Effector CD8-positive, alpha-beta T cell (primary cell): ENCODE data around the gene FAM168A.
A peak's percentile ranks its signal among the peaks of the same experiment; 100 is the strongest.

Experiments
- DNase-seq: peaks from one replicate; lab custom pipeline; 2025; lab: John Stamatoyannopoulos, UW

The FAM168A gene

GRCh38 chr11:73388265-73389133 lies 209.4 kb downstream of the FAM168A start:
- DNase-seq: no peak

GRCh38 chr11:73387594-73388264 lies 210.2 kb downstream of the FAM168A start:
- no peak for DNase-seq

GRCh38 chr11:73386546-73386945 lies 211.4 kb downstream of the FAM168A start:
- no peak for DNase-seq

GRCh38 chr11:73386016-73386415 lies 211.9 kb downstream of the FAM168A start:
- DNase-seq: no peak

GRCh38 chr11:73384872-73385689 lies 212.8 kb downstream of the FAM168A start:
- no peak for DNase-seq

GRCh38 chr11:73384531-73384871 lies 213.4 kb downstream of the FAM168A start:
- no peak for DNase-seq

GRCh38 chr11:73384125-73384441 lies 213.8 kb downstream of the FAM168A start:
- no peak for DNase-seq

- no peak for DNase-seq
Observed at GRCh38 chr11:73383249-73384124, 214.4 kb downstream of the FAM168A start.

- DNase-seq: no peak
Observed at GRCh38 chr11:73382747-73383146, 215.2 kb downstream of the FAM168A start.

- no peak for DNase-seq
Observed at GRCh38 chr11:73382183-73382582, 215.7 kb downstream of the FAM168A start.

GRCh38 chr11:73381589-73381988 lies 216.3 kb downstream of the FAM168A start:
- no peak for DNase-seq

- DNase-seq: no peak
Observed at GRCh38 chr11:73380897-73381410, 217.0 kb downstream of the FAM168A start.

- no peak for DNase-seq
Observed at GRCh38 chr11:73380331-73380730, 217.6 kb downstream of the FAM168A start.

GRCh38 chr11:73379189-73379880 lies 218.6 kb downstream of the FAM168A start:
- DNase-seq: no peak

- peak; percentile 33 for DNase-seq
Observed at GRCh38 chr11:73376803-73377629, 220.9 kb downstream of the FAM168A start.

GRCh38 chr11:73376160-73376802 lies 221.6 kb downstream of the FAM168A start, which contains the start of gene RELT:
Gene RELT, plus strand, starts transcription at chr11:73376399. Its CDS starts 12,738 bp downstream, at chr11:73389137.
- peak; percentile 88 for DNase-seq

- DNase-seq: no peak
Observed at GRCh38 chr11:73375830-73376159, 222.1 kb downstream of the FAM168A start.

GRCh38 chr11:73374151-73374550 lies 223.8 kb downstream of the FAM168A start:
- DNase-seq: no peak

- no peak for DNase-seq
Observed at GRCh38 chr11:73372375-73372993, 225.4 kb downstream of the FAM168A start.
